Keratinocyte (primary cell): ENCODE data around the gene OSBPL5. TPM values are rescaled to one million over a fixed set of nuclear protein-coding genes. Genes with fewer than 3 reads are reported as not detected.

Source experiments
- DNase-seq: peaks from one replicate; pipeline ENCODE4 v3.0.0-alpha.2; 2011; ENCODE audit warnings: low read depth, missing footprints, low spot score
- FAIRE-seq: peaks from 2 replicates; lab custom pipeline; 2011; peaks lifted over from hg19 to GRCh38; lab: Jason Lieb, UNC
- H2AFZ ChIP-seq: 2 replicates; pipeline ENCODE4 v1.6.0; 2012; ENCODE audit warnings: low read length, control low read depth, inconsistent platforms; ENCODE audit not compliant: control insufficient read depth
- H3K27ac ChIP-seq: 2 replicates; pipeline ENCODE4 v1.5.1; 2011; ENCODE audit warnings: low read length; ENCODE audit not compliant: control insufficient read depth, insufficient read depth
- H3K27me3 ChIP-seq: 3 replicates; pipeline ENCODE4 v1.6.0; 2011; ENCODE audit warnings: low read length; ENCODE audit not compliant: control insufficient read depth, insufficient read depth; ENCODE audit errors: extremely low read depth
- H3K36me3 ChIP-seq, 2 experiments: 2 replicates in 1 of 2; 3 replicates in 1 of 2; pipeline ENCODE4 v1.5.1; 2011; ENCODE audit warnings: low read length in 2 of 2, mild to moderate bottlenecking in 1 of 2; ENCODE audit not compliant: control insufficient read depth in 2 of 2, insufficient read depth in 2 of 2; ENCODE audit errors: extremely low read depth in 1 of 2
- H3K4me1 ChIP-seq: 3 replicates; pipeline ENCODE4 v1.5.1; 2011; ENCODE audit warnings: low read length; ENCODE audit not compliant: control insufficient read depth, insufficient read depth; ENCODE audit errors: extremely low read depth
- H3K4me2 ChIP-seq: 3 replicates; pipeline ENCODE4 v1.6.0; 2011; ENCODE audit warnings: low read depth, low read length; ENCODE audit not compliant: control insufficient read depth, insufficient read depth; ENCODE audit errors: extremely low read depth
- H3K4me3 ChIP-seq, 3 experiments: fragments of 200-600 bp in 1 of 3; sonication (generic) in 1 of 3; 2 replicates in 2 of 3; 3 replicates in 1 of 3; pipeline ENCODE4 v1.5.1; 2011 to 2016; ENCODE audit warnings: low read length in 3 of 3, mild to moderate bottlenecking in 3 of 3, control low read depth in 2 of 3, inconsistent platforms in 1 of 3, low read depth in 1 of 3, mixed read lengths in 1 of 3, mixed run types in 1 of 3, moderate library complexity in 1 of 3; ENCODE audit not compliant: control insufficient read depth in 2 of 3, insufficient read depth in 2 of 3; ENCODE audit errors: extremely low read depth in 1 of 3
- H3K79me2 ChIP-seq: 2 replicates; pipeline ENCODE4 v1.6.0; 2012; ENCODE audit warnings: low read length; ENCODE audit not compliant: control insufficient read depth, insufficient read depth
- H3K9ac ChIP-seq: 3 replicates; pipeline ENCODE4 v1.6.0; 2011; ENCODE audit warnings: low read length; ENCODE audit not compliant: control insufficient read depth, insufficient read depth; ENCODE audit errors: extremely low read depth
- H3K9me1 ChIP-seq: 3 replicates; pipeline ENCODE4 v1.6.0; 2011; ENCODE audit warnings: low read length; ENCODE audit not compliant: control insufficient read depth, insufficient read depth; ENCODE audit errors: extremely low read depth
- H3K9me3 ChIP-seq: 2 replicates; pipeline ENCODE4 v1.5.1; 2012; ENCODE audit warnings: low read depth, low read length; ENCODE audit not compliant: control insufficient read depth
- H4K20me1 ChIP-seq: 3 replicates; pipeline ENCODE4 v1.6.0; 2011; ENCODE audit warnings: low read length; ENCODE audit not compliant: control insufficient read depth, insufficient read depth; ENCODE audit errors: extremely low read depth
- CTCF ChIP-seq, 3 experiments: IDR thresholded peaks in 1 of 3; conservative IDR thresholded peaks in 1 of 3; optimal IDR thresholded peaks in 1 of 3; 2 replicates in 2 of 3; 3 replicates in 1 of 3; pipeline versions ENCODE3 to v1.5.1; 2011; ENCODE audit warnings: low read length in 3 of 3, mild to moderate bottlenecking in 3 of 3, moderate library complexity in 2 of 3, control low read depth in 1 of 3, inconsistent platforms in 1 of 3; ENCODE audit not compliant: insufficient read depth in 2 of 3; ENCODE audit errors: extremely low read depth in 1 of 3
- EZH2 ChIP-seq: IDR thresholded peaks from one replicate; pipeline ENCODE4 v1.6.1; 2012; ENCODE audit warnings: inconsistent platforms, mild to moderate bottlenecking, low read length, moderate library complexity
- dilution Hi-C: fragments of 300-500 bp; cut with MboI; formaldehyde crosslinking; loops from one replicate; pipeline ENCODE4 v1.7.0; 2020; ENCODE audit warnings: low sequenced_read_pairs; ENCODE audit not compliant: extremely low pct_ligation_motif_present
- polyA plus RNA-seq, 5 experiments: library from polyadenylated mRNA; depleted of rRNA in 3 of 5; stranded (reverse) in 3 of 5; stranded (forward) in 1 of 5; unstranded in 1 of 5; fragments of >200 nt; gene quantifications; 1 replicate in 1 of 5; 2 replicates in 3 of 5; 3 replicates in 1 of 5; pipeline versions ENCODE4 v1.2.1 to v1.2.3, GENCODE V29; 2011 to 2012; ENCODE audit warnings: missing spikeins in 2 of 5, low read depth in 1 of 5, low replicate concordance in 1 of 5

OSBPL5 gene
- polyA plus RNA-seq, 1 donor (not counting 4 experiments of a cell fraction or from before 2014, with no cell fraction given): 3.0 TPM

GRCh38 chr11:3046641-3047040 is 118.5 kb downstream of the OSBPL5 start:
- H4K20me1 ChIP-seq: peaks cover 58% of the 10 kb centered on the region
- TF ChIP-seq CTCF (optimal IDR thresholded peaks at IDR 0.05 in 1 of 3, IDR thresholded peaks at IDR 0.05 in 1 of 3, conservative IDR thresholded peaks at IDR 0.05 in 1 of 3; ENCODE audit: extremely low read depth in 1 of 3, insufficient read depth in 2 of 3, low read length in 3 of 3) (no peak), EZH2 (no peak)
- dilution Hi-C loops: no loop called here
- no peak overlapping the region for H3K27ac ChIP-seq
- H3K4me3 ChIP-seq: no peak overlapping the region
- FAIRE-seq (no peak), DNase-seq (no peak)
- H3K4me1 ChIP-seq: peaks cover 15% of the 10 kb centered on the region
- H3K9me1 ChIP-seq: peaks cover 12% of the 10 kb centered on the region
- H3K79me2 ChIP-seq: peaks cover 85% of the 10 kb centered on the region
- no peak overlapping the region for H3K9ac ChIP-seq
- no peaks in the 10 kb centered on the region for H3K27me3 ChIP-seq
- no peak overlapping the region for H3K4me2 ChIP-seq
- no peaks in the 10 kb centered on the region for H3K9me3 ChIP-seq
- peaks cover 20 to 43% of the 10 kb centered on the region in 2 experiments for H3K36me3 ChIP-seq
- no peak overlapping the region for H2AFZ ChIP-seq

GRCh38 chr11:3046190-3046589 is 118.9 kb downstream of the OSBPL5 start:
- peaks cover 81% of the 10 kb centered on the region for H3K79me2 ChIP-seq
- FAIRE-seq (no peak), DNase-seq (no peak)
- H2AFZ ChIP-seq: no peak overlapping the region
- peaks cover 21 to 48% of the 10 kb centered on the region in 2 experiments for H3K36me3 ChIP-seq
- no peak overlapping the region for H3K27ac ChIP-seq
- no peaks in the 10 kb centered on the region for H3K9me3 ChIP-seq
- TF ChIP-seq EZH2: no peak
- peak in 2 of 3 experiments; percentile 30 to 54 for TF ChIP-seq CTCF (optimal IDR thresholded peaks at IDR 0.05 in 1 of 3, IDR thresholded peaks at IDR 0.05 in 1 of 3, conservative IDR thresholded peaks at IDR 0.05 in 1 of 3; ENCODE audit: extremely low read depth in 1 of 3, insufficient read depth in 2 of 3, low read length in 3 of 3)
- H3K4me3 ChIP-seq: no peak overlapping the region
- no peaks in the 10 kb centered on the region for H3K27me3 ChIP-seq
- peaks cover 15% of the 10 kb centered on the region for H3K4me1 ChIP-seq
- H3K9ac ChIP-seq: no peak overlapping the region
- H3K4me2 ChIP-seq: no peak overlapping the region
- peaks cover 10% of the 10 kb centered on the region for H3K9me1 ChIP-seq
- dilution Hi-C loops: no loop called here
- H4K20me1 ChIP-seq: peaks cover 62% of the 10 kb centered on the region
